Caco-2 (cell line): ENCODE results near the gene TOR4A. TPM values are rescaled to one million over a fixed set of nuclear protein-coding genes. Genes with fewer than 3 reads are reported as not detected.

ENCODE experiments used
- BruUV-seq: library from RNA; stranded (reverse); fragments of 400-500 nt; replicated peaks from 2 replicates; lab custom pipeline; 2021; lab: Mats Ljungman, UMichigan
- CTCF ChIA-PET: fragments of 300-600 bp; sonication (Branson Sonifier 250); formaldehyde crosslinking; loops from one replicate; lab custom pipeline; 2022; ENCODE audit warnings: antibody characterized with exemption; lab: Charles Lee
- POLR2A ChIA-PET: fragments of 300-600 bp; sonication (Branson Sonifier 250); formaldehyde crosslinking; loops from one replicate; lab custom pipeline; 2022; ENCODE audit warnings: antibody characterized with exemption; lab: Charles Lee
- DNase-seq, 2 experiments: peaks; one replicate each; pipeline versions ENCODE4 v3.0.0 to v3.0.0-alpha.2; 2020 to 2022
- H3K27me3 ChIP-seq: replicated peaks from 2 replicates; pipeline ENCODE4 v1.6.0; 2011; ENCODE audit warnings: low read length; ENCODE audit not compliant: control insufficient read depth, insufficient read depth
- H3K36me3 ChIP-seq: 2 replicates; pipeline ENCODE4 v1.5.1; 2011; ENCODE audit warnings: low read length; ENCODE audit not compliant: control insufficient read depth, insufficient read depth
- H3K4me1 ChIP-seq: fragments of 250-450 bp; sonication (Bioruptor Pico); 2 replicates; pipeline ENCODE4 v1.5.1; 2020; ENCODE audit warnings: mild to moderate bottlenecking
- H3K4me3 ChIP-seq: 2 replicates; pipeline ENCODE4 v1.5.1; 2011; ENCODE audit warnings: low read depth, mild to moderate bottlenecking, control low read depth, low read length
- H3K9me3 ChIP-seq: fragments of 250-450 bp; sonication (Bioruptor Pico); 2 replicates; pipeline ENCODE4 v1.5.1; 2020; ENCODE audit warnings: mild to moderate bottlenecking, moderate library complexity
- H3K27ac Mint-ChIP-seq: one replicate; pipeline ENCODE4 v1.8.0; 2022; ENCODE audit warnings: mixed read lengths; ENCODE audit not compliant: unreplicated experiment
- H3K27me3 Mint-ChIP-seq: one replicate; pipeline ENCODE4 v1.8.0; 2022; ENCODE audit warnings: mixed read lengths; ENCODE audit not compliant: insufficient read depth, unreplicated experiment
- H3K36me3 Mint-ChIP-seq: one replicate; pipeline ENCODE4 v1.8.0; 2022; ENCODE audit warnings: mild to moderate bottlenecking, mixed read lengths; ENCODE audit not compliant: insufficient read depth, unreplicated experiment
- H3K4me1 Mint-ChIP-seq: one replicate; pipeline ENCODE4 v1.8.0; 2022; ENCODE audit warnings: low read depth, mixed read lengths; ENCODE audit not compliant: unreplicated experiment
- H3K4me3 Mint-ChIP-seq: one replicate; pipeline ENCODE4 v1.8.0; 2022; ENCODE audit warnings: mild to moderate bottlenecking, moderate library complexity, mixed read lengths; ENCODE audit not compliant: unreplicated experiment
- H3K9me3 Mint-ChIP-seq: one replicate; pipeline ENCODE4 v1.8.0; 2022; ENCODE audit warnings: mixed read lengths; ENCODE audit not compliant: unreplicated experiment
- CTCF ChIP-seq, 2 experiments: fragments of 200-600 bp in 1 of 2; IDR thresholded peaks; 1 replicate in 1 of 2; 2 replicates in 1 of 2; pipeline versions ENCODE4 v1.5.1 to v1.8.0; 2011 to 2022; ENCODE audit warnings: antibody characterized with exemption in 1 of 2, control low read depth in 1 of 2, inconsistent platforms in 1 of 2, low read depth in 1 of 2, low read length in 1 of 2, mild to moderate bottlenecking in 1 of 2, moderate library complexity in 1 of 2; ENCODE audit not compliant: insufficient read depth in 1 of 2, severe bottlenecking in 1 of 2, unreplicated experiment in 1 of 2
- intact Hi-C: fragments of 100-400 bp; cut with micrococcal nuclease; formaldehyde crosslinking; loops from one replicate; pipeline ENCODE4 v1.10.0; 2022; ENCODE audit not compliant: unreplicated experiment
- total RNA-seq: library from RNA; stranded (reverse); gene quantifications from 2 replicates; pipeline ENCODE4 v1.2.3, GENCODE V29; 2022

Gene TOR4A
- total RNA-seq, 1 experiment from 2014 or later: 1.8 TPM

GRCh38 chr9:137331929-137332328 is 54.4 kb downstream of the TOR4A start:
- H3K36me3 ChIP-seq: no peaks in the 10 kb centered on the region
- Mint-ChIP-seq H3K4me3 (no peak overlapping the region), H3K9me3 (no peaks in the 10 kb centered on the region), H3K27me3 (no peaks in the 10 kb centered on the region), H3K27ac (no peak overlapping the region), H3K36me3 (no peaks in the 10 kb centered on the region), H3K4me1 (no peaks in the 10 kb centered on the region)
- CTCF ChIA-PET: no interaction called here
- DNase-seq: no peak
- BruUV-seq: no TSS peak
- H3K4me3 ChIP-seq: no peak overlapping the region
- intact Hi-C loops: no loop called here
- no peaks in the 10 kb centered on the region for H3K27me3 ChIP-seq
- POLR2A ChIA-PET: no interaction called here
- peaks cover 5% of the 10 kb centered on the region for H3K9me3 ChIP-seq
- TF ChIP-seq CTCF (IDR thresholded peaks at IDR 0.05; ENCODE audit: insufficient read depth in 1 of 2, low read depth in 1 of 2, low read length in 1 of 2, severe bottlenecking in 1 of 2, unreplicated experiment in 1 of 2): no peak
- no peaks in the 10 kb centered on the region for H3K4me1 ChIP-seq

Other genes with a start within 250 kb of the TOR4A start
- 22.6 and 27.3 TPM in 2 replicates for gene ABCA2, start 249.5 kb upstream of the TOR4A start, total RNA-seq
- not detected in 2 replicates for gene FUT7, start 245.6 kb upstream of the TOR4A start, total RNA-seq
- gene NPDC1, start 231.5 kb upstream of the TOR4A start, total RNA-seq: 44.1 and 49.2 TPM in 2 replicates
- 2.9 and 3.4 TPM in 2 replicates for gene ENTPD2, start 223.7 kb upstream of the TOR4A start, total RNA-seq
- gene SAPCD2, start 207.2 kb upstream of the TOR4A start, total RNA-seq: 53.3 and 57.5 TPM in 2 replicates
- 22.7 and 24.6 TPM in 2 replicates for gene UAP1L1, start 200.2 kb upstream of the TOR4A start, total RNA-seq
- gene MAN1B1, start 190.7 kb upstream of the TOR4A start, total RNA-seq: 57.7 and 58.0 TPM in 2 replicates
- 230 and 247 TPM in 2 replicates for gene DPP7, start 163.0 kb upstream of the TOR4A start, total RNA-seq
- gene GRIN1, start 138.6 kb upstream of the TOR4A start, total RNA-seq: 1.9 and 3.7 TPM in 2 replicates
- 2.9 and 3.0 TPM in 2 replicates for gene LRRC26, start 107.7 kb upstream of the TOR4A start, total RNA-seq
- gene TMEM210, start 105.7 kb upstream of the TOR4A start, total RNA-seq: 0.70 TPM in 1 of 2 replicates, not detected in the other
- 66.8 and 67.5 TPM in 2 replicates for gene ANAPC2, start 89.2 kb upstream of the TOR4A start, total RNA-seq
- gene SSNA1, start 89.0 kb upstream of the TOR4A start, total RNA-seq: 62.3 and 62.7 TPM in 2 replicates
- gene TPRN, start 77.0 kb upstream of the TOR4A start, total RNA-seq: 34.2 and 37.7 TPM in 2 replicates
- gene TMEM203, start 72.1 kb upstream of the TOR4A start, total RNA-seq: 36.9 and 38.4 TPM in 2 replicates
- 29.0 and 31.8 TPM in 2 replicates for gene NDOR1, start 72.0 kb upstream of the TOR4A start, total RNA-seq
- 6.3 and 6.5 TPM in 2 replicates for gene RNF208, start 55.5 kb upstream of the TOR4A start, total RNA-seq
- 1.7 and 1.8 TPM in 2 replicates for gene CYSRT1, start 52.6 kb upstream of the TOR4A start, total RNA-seq
- 0.27 TPM in 1 of 2 replicates, not detected in the other for gene RNF224, start 50.2 kb upstream of the TOR4A start, total RNA-seq
- 0.19 TPM in 1 of 2 replicates, not detected in the other for gene SLC34A3, start 46.8 kb upstream of the TOR4A start, total RNA-seq
- gene TUBB4B, start 36.4 kb upstream of the TOR4A start, total RNA-seq: 481 and 487 TPM in 2 replicates
- gene STPG3, start 26.4 kb upstream of the TOR4A start, total RNA-seq: not detected in 2 replicates
- gene NELFB, start 22.4 kb upstream of the TOR4A start, total RNA-seq: 79.1 and 79.8 TPM in 2 replicates
- 22.1 and 24.7 TPM in 2 replicates for gene NRARP, start 24.5 kb downstream of the TOR4A start, total RNA-seq
- 10.9 and 11.2 TPM in 2 replicates for gene EXD3, start 145.4 kb downstream of the TOR4A start, total RNA-seq
- 7.3 and 8.6 TPM in 2 replicates for gene NOXA1, start 145.7 kb downstream of the TOR4A start, total RNA-seq
- gene ENTPD8, start 163.6 kb downstream of the TOR4A start, total RNA-seq: 8.5 and 8.6 TPM in 2 replicates
- gene NSMF, start 181.6 kb downstream of the TOR4A start, total RNA-seq: 65.5 and 67.6 TPM in 2 replicates